ENCODE results near the gene SRGAP3. TPM values are rescaled to one million over a fixed set of nuclear protein-coding genes. Genes with fewer than 3 reads are reported as not detected.

Gene SRGAP3
- total and polyA plus RNA-seq, 10 of the 15 experiments (the other 5 are each of a cell fraction or from before 2014, with no cell fraction given), result 0.32 to 1.7 (median 0.99) TPM

DNA sequence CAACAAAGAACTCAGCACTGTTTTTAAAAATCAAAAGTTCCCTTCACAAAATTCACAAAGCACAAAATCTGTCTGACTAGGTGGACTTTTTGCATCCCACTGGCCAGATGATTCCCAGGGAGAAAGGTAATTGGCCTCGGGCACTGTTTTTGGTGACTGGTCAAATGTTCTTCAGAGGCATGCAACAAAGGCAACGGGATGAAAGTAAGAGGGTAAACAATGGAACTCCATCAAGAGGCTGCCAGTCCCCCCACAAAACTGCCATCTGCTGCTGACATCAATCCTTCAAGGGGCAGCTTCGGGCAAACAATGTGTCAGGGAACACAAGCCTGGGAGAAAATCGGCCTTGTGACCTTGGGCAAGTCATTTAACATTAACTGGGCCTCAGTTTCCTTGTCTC, 3.3 kb downstream of the SRGAP3 start:
- no peaks in the 10 kb centered on the region for H3K79me2 ChIP-seq (ENCODE audit: control insufficient read depth, insufficient read depth, low read length)
- no peaks in the 10 kb centered on the region for H3K4me1 ChIP-seq (ENCODE audit: control insufficient read depth, insufficient read depth, low read length)
- RAD21 ChIA-PET (ENCODE audit: unreplicated experiment), result no interaction called here
- intact Hi-C loops (cut with micrococcal nuclease; ENCODE audit: unreplicated experiment) (no loop called here), in situ Hi-C loops (cut with MboI) (no loop called here)
- H3K4me3 ChIP-seq, result no peak overlapping the region
- 21% methylated on average over 4 of the region's 4 CpGs for WGBS (ENCODE audit: insufficient coverage, insufficient replicate concordance, low lambda C conversion rate, missing lambda C conversion rate)
- H3K36me3 ChIP-seq (ENCODE audit: control insufficient read depth in 2 of 2, insufficient read depth in 2 of 2, low read length in 1 of 2), result no peaks in the 10 kb centered on the region
- DNase-seq (ENCODE audit: low read depth, low spot score) (no peak), ATAC-seq (no peak), FAIRE-seq (no peak)
- POLR2A ChIA-PET, result no interaction called here
- SMC1A ChIA-PET (ENCODE audit: uncharacterized antibody, unreplicated experiment), result interaction anchor here (1.3 kb wide), 1 partner anchor 165 kb away, joined by 3 read pairs; no protein-coding TSS in a partner anchor
- H3K27me3 ChIP-seq (replicated peaks in 1 of 2; ENCODE audit: control insufficient read depth in 2 of 2, insufficient read depth in 2 of 2, low read length in 1 of 2), result no peaks in the 10 kb centered on the region; a peak in 1 of 4 replicates
- H3K9me3 ChIP-seq (replicated peaks; ENCODE audit: control insufficient read depth, insufficient read depth, low read length), result no peaks in the 10 kb centered on the region
- CTCF ChIA-PET, result no interaction called here
- no peak overlapping the region for H3K9ac ChIP-seq (ENCODE audit: control insufficient read depth, insufficient read depth, low read length)
- TF ChIP-seq MTA3 (IDR thresholded peaks at IDR 0.05; ENCODE audit: borderline replicate concordance, low read length) (no peak), DPF2 (IDR thresholded peaks at IDR 0.05) (no peak)
- TF ChIP-seq, protein P1, sequence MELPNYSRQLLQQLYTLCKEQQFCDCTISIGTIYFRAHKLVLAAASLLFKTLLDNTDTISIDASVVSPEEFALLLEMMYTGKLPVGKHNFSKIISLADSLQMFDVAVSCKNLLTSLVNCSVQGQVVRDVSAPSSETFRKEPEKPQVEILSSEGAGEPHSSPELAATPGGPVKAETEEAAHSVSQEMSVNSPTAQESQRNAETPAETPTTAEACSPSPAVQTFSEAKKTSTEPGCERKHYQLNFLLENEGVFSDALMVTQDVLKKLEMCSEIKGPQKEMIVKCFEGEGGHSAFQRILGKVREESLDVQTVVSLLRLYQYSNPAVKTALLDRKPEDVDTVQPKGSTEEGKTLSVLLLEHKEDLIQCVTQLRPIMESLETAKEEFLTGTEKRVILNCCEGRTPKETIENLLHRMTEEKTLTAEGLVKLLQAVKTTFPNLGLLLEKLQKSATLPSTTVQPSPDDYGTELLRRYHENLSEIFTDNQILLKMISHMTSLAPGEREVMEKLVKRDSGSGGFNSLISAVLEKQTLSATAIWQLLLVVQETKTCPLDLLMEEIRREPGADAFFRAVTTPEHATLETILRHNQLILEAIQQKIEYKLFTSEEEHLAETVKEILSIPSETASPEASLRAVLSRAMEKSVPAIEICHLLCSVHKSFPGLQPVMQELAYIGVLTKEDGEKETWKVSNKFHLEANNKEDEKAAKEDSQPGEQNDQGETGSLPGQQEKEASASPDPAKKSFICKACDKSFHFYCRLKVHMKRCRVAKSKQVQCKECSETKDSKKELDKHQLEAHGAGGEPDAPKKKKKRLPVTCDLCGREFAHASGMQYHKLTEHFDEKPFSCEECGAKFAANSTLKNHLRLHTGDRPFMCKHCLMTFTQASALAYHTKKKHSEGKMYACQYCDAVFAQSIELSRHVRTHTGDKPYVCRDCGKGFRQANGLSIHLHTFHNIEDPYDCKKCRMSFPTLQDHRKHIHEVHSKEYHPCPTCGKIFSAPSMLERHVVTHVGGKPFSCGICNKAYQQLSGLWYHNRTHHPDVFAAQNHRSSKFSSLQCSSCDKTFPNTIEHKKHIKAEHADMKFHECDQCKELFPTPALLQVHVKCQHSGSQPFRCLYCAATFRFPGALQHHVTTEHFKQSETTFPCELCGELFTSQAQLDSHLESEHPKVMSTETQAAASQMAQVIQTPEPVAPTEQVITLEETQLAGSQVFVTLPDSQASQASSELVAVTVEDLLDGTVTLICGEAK (IDR thresholded peaks at IDR 0.05; ENCODE audit: borderline replicate concordance), result no peak
- no peak overlapping the region for H3K4me2 ChIP-seq (ENCODE audit: control insufficient read depth, insufficient read depth)
- no peak overlapping the region for H3K27ac ChIP-seq (ENCODE audit: control insufficient read depth, insufficient read depth)
- H4K20me1 ChIP-seq (ENCODE audit: control insufficient read depth, insufficient read depth), result no peaks in the 10 kb centered on the region
- no peak overlapping the region for H2AFZ ChIP-seq (ENCODE audit: control insufficient read depth, low read depth, low read length)
- no TSS peak for BruUV-seq (replicated peaks)
